ENCODE measurements around the gene UQCC5.

Gene UQCC5

DNA sequence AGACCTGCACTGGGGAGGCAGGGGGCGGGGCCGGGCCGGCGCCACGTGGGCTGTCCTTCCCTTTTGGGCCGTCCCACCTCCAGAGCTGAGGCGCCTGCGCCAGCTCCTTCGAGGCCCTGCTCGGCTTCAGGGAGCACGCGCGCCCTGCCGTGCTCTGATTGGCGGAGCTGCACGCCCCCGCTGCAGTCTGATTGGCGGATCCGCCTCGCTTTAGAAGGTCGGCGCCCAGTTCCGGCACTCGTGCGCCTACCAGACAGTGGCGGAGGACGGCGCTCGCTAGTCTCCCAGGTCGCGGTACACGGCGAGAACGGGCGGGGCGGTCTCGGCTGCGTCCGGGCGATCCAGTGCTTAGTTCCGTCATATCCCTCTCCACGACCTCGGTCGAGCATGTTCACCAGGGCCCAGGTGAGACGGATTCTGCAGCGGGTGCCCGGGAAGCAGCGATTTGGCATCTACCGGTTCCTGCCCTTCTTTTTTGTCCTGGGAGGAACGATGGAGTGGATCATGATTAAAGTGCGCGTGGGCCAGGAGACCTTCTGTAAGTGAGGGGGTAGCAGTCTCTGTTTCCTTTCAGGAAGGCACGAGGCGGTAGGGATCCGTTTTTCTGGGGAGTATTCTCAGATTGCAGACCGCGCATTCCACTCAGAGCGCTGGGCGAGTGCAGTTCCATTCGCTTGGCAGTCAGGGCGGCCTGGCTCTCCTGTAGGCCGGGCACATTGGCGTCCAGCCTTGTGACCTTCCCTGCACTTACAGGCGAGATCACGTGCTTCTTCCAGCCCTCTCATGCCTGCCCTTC is at the start of gene UQCC5:
UQCC5 (plus strand) TSS at position 237 of the 796 bp plus-strand sequence; CDS start at position 388, 151 bp downstream.
- Histone ChIP-seq H3K27me3 (no peaks in the 10 kb centered on the region), H3K36me3 (peaks cover 0 to 10% (median 8%) of the 10 kb centered on the region in 3 donors), H3K4me3 (peak within 1 kb of the TSS; percentile 68 to 69), H3K27ac (peak within 1 kb of the TSS; percentile 83 to 92), H3K9me3 (no peaks in the 10 kb centered on the region), H3K4me1 (peaks cover 0 to 74% (median 62%) of the 10 kb centered on the region in 4 donors)
- TF ChIP-seq CTCF (IDR thresholded peaks at IDR 0.05) = no peak
- intact Hi-C loops (cut with DNase I; ENCODE audit: low total_unique reads) = loop anchor here (10.0 kb wide), 1 partner anchor 62 kb away; no protein-coding TSS in a partner anchor
- DNase-seq = peak; percentile 97 to 99

DNA sequence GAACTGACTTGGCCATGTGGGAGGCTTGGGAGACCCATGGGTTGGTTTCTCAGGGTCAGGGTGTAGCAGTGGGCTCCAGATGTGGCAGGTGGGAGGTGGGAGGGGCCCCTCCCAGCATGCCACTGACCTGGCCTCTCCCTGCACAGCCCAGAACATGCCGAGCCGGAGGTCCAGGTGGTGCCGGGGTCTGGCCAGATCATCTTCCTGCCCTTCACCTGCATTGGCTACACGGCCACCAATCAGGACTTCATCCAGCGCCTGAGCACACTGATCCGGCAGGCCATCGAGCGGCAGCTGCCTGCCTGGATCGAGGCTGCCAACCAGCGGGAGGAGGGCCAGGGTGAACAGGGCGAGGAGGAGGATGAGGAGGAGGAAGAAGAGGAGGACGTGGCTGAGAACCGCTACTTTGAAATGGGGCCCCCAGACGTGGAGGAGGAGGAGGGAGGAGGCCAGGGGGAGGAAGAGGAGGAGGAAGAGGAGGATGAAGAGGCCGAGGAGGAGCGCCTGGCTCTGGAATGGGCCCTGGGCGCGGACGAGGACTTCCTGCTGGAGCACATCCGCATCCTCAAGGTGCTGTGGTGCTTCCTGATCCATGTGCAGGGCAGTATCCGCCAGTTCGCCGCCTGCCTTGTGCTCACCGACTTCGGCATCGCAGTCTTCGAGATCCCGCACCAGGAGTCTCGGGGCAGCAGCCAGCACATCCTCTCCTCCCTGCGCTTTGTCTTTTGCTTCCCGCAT is 49.2 kb upstream of the UQCC5 start:
- no peaks in the 10 kb centered on the region for H3K27me3 ChIP-seq
- no peak overlapping the region for H3K4me3 ChIP-seq
- intact Hi-C loops (cut with DNase I; ENCODE audit: low total_unique reads) = no loop called here
- TF ChIP-seq CTCF (IDR thresholded peaks at IDR 0.05) = no peak
- peaks cover 0 to 13% (median 0%) of the 10 kb centered on the region in 4 donors for H3K4me1 ChIP-seq
- peaks cover 81 to 100% (median 94%) of the 10 kb centered on the region in 3 donors for H3K36me3 ChIP-seq
- H3K9me3 ChIP-seq = no peaks in the 10 kb centered on the region
- no peak overlapping the region for H3K27ac ChIP-seq
- DNase-seq = no peak

GRCh38 chr3:52487788-52488691 is 48.4 kb upstream of the UQCC5 start:
- Histone ChIP-seq H3K27me3 (no peaks in the 10 kb centered on the region), H3K36me3 (peaks cover 80 to 100% (median 94%) of the 10 kb centered on the region in 3 donors), H3K9me3 (no peaks in the 10 kb centered on the region), H3K4me3 (no peak overlapping the region), H3K4me1 (peaks cover 0 to 13% (median 0%) of the 10 kb centered on the region in 4 donors), H3K27ac (no peak overlapping the region)
- intact Hi-C loops (cut with DNase I; ENCODE audit: low total_unique reads) = no loop called here
- no peak for TF ChIP-seq CTCF (IDR thresholded peaks at IDR 0.05)
- DNase-seq = no peak

GRCh38 chr3:52488746-52489145 is 47.7 kb upstream of the UQCC5 start:
- no peaks in the 10 kb centered on the region for H3K27me3 ChIP-seq
- H3K36me3 ChIP-seq = peaks cover 78 to 100% (median 90%) of the 10 kb centered on the region in 3 donors
- TF ChIP-seq CTCF (IDR thresholded peaks at IDR 0.05) = no peak
- H3K4me3 ChIP-seq = no peak overlapping the region
- peaks cover 0 to 13% (median 0%) of the 10 kb centered on the region in 4 donors for H3K4me1 ChIP-seq
- no peak overlapping the region for H3K27ac ChIP-seq
- no peak for DNase-seq
- intact Hi-C loops (cut with DNase I; ENCODE audit: low total_unique reads) = no loop called here
- no peaks in the 10 kb centered on the region for H3K9me3 ChIP-seq

DNA sequence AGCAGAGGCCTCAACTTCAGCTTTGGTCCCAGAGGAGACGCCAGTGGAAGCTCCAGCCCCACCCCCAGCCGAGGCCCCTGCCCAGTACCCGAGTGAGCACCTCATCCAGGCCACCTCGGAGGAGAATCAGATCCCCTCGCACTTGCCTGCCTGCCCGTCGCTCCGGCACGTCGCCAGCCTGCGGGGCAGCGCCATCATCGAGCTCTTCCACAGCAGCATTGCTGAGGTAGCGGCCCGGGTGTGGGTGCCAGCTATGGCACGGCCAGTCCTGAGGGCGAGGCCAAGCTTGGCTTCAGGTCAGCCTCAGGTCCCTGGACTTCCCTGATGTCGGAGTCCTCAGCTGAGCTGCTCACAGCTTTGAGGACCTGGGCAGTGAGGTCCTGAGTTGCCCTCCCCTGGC is 47.0 kb upstream of the UQCC5 start:
- no peak for DNase-seq
- no peak for TF ChIP-seq CTCF (IDR thresholded peaks at IDR 0.05)
- intact Hi-C loops (cut with DNase I; ENCODE audit: low total_unique reads) = no loop called here
- Histone ChIP-seq H3K36me3 (peaks cover 78 to 95% (median 87%) of the 10 kb centered on the region in 3 donors), H3K4me3 (no peak overlapping the region), H3K9me3 (no peaks in the 10 kb centered on the region), H3K27ac (no peak overlapping the region), H3K27me3 (no peaks in the 10 kb centered on the region), H3K4me1 (peaks cover 0 to 10% (median 0%) of the 10 kb centered on the region in 4 donors)

Measured in tibial artery (tissue), 4 donors.